Measurements from ENCODE around the gene ADH4. TPM values are rescaled to one million over a fixed set of nuclear protein-coding genes. Genes with fewer than 3 reads are reported as not detected.

Gene ADH4
- total RNA-seq, 1 experiment from 2014 or later: not detected

DNA sequence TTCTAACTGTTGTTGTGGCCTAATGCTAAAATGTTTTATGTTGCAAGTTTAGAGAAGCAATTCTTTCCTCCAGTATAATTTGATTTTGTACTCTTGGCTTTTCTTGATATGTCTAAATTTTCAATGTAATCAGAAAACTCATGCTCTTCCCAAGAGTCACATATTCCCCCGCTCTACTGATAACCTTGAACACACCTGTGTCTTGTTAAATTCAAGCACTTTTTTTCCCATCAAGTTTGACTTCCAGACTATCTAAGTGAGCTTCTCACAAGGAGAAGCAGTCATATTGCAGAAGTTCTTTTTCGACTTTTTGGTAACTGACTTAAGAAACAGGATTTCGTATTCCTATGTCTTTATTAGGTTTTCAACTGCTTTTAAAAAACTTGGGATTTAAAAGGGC is 7.4 kb upstream of the ADH4 start:
- Histone ChIP-seq H3K36me3 (ENCODE audit: insufficient read depth, low read length, poor library complexity, severe bottlenecking) (no peaks in the 10 kb centered on the region), H3K9me3 (ENCODE audit: low read depth, low read length, poor library complexity, severe bottlenecking) (no peaks in the 10 kb centered on the region), H3K4me1 (ENCODE audit: insufficient read depth, low read length, poor library complexity, severe bottlenecking) (no peaks in the 10 kb centered on the region), H3K27me3 (replicated peaks; ENCODE audit: insufficient read depth, low read depth, low read length, poor library complexity) (no peaks in the 10 kb centered on the region), H3K4me3 (ENCODE audit: low read depth, low read length, poor library complexity, severe bottlenecking) (no peak overlapping the region), H3K27ac (ENCODE audit: low read depth, low read length, poor library complexity, severe bottlenecking) (no peak overlapping the region)
- no peak for DNase-seq (ENCODE audit: low spot score)
- ChIA-PET POLR2A (ENCODE audit: low non-redundant PET) (no interaction called here), CTCF (no interaction called here)
- BruUV-seq (replicated peaks): no TSS peak
- intact Hi-C loops (cut with micrococcal nuclease; ENCODE audit: unreplicated experiment): no loop called here
- TF ChIP-seq, protein P1, sequence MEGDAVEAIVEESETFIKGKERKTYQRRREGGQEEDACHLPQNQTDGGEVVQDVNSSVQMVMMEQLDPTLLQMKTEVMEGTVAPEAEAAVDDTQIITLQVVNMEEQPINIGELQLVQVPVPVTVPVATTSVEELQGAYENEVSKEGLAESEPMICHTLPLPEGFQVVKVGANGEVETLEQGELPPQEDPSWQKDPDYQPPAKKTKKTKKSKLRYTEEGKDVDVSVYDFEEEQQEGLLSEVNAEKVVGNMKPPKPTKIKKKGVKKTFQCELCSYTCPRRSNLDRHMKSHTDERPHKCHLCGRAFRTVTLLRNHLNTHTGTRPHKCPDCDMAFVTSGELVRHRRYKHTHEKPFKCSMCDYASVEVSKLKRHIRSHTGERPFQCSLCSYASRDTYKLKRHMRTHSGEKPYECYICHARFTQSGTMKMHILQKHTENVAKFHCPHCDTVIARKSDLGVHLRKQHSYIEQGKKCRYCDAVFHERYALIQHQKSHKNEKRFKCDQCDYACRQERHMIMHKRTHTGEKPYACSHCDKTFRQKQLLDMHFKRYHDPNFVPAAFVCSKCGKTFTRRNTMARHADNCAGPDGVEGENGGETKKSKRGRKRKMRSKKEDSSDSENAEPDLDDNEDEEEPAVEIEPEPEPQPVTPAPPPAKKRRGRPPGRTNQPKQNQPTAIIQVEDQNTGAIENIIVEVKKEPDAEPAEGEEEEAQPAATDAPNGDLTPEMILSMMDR (conservative IDR thresholded peaks at IDR 0.05; ENCODE audit: low read depth, low read length): no peak
- no peak for TF ChIP-seq EZH2 (IDR thresholded peaks at IDR 0.05; ENCODE audit: borderline replicate concordance, low read depth, low read length, poor library complexity, severe bottlenecking)

DNA sequence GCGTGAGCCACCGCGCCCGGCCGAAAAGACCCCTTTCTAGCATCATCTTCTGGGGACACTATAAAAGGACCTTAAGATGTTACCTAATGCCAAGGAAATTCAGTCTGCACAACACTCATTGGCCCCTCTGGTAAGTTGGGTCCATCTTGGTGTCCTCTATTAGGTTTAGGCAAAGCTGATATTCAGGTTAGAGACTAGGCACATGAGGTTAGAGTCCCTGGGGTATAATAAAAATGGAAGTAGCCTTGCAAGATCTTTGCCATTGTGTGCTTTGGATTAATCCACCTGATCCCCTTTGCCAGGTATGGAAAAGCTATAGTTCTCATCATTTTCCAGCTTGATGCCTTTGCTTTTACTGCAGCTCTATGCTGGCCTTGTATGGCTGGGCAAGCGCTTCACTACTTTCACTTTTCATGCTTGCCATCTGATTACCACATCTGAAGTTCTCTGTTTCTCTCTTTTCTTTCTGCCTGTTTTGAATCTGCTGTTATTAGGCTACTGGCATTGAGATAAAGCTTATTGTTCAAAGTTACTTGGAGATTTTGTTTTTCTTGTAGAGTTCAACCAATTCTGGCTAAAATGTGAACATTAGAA is 5.4 kb upstream of the ADH4 start:
- H3K9me3 ChIP-seq (ENCODE audit: low read depth, low read length, poor library complexity, severe bottlenecking): no peaks in the 10 kb centered on the region
- TF ChIP-seq, protein P1 (conservative IDR thresholded peaks at IDR 0.05; ENCODE audit: low read depth, low read length): no peak
- H3K4me3 ChIP-seq (ENCODE audit: low read depth, low read length, poor library complexity, severe bottlenecking): no peak overlapping the region
- DNase-seq (ENCODE audit: low spot score): no peak
- intact Hi-C loops (cut with micrococcal nuclease; ENCODE audit: unreplicated experiment): no loop called here
- no peaks in the 10 kb centered on the region for H3K36me3 ChIP-seq (ENCODE audit: insufficient read depth, low read length, poor library complexity, severe bottlenecking)
- POLR2A ChIA-PET (ENCODE audit: low non-redundant PET): no interaction called here
- no peaks in the 10 kb centered on the region for H3K4me1 ChIP-seq (ENCODE audit: insufficient read depth, low read length, poor library complexity, severe bottlenecking)
- CTCF ChIA-PET: no interaction called here
- BruUV-seq (replicated peaks): no TSS peak
- H3K27ac ChIP-seq (ENCODE audit: low read depth, low read length, poor library complexity, severe bottlenecking): no peak overlapping the region
- H3K27me3 ChIP-seq (replicated peaks; ENCODE audit: insufficient read depth, low read depth, low read length, poor library complexity): no peaks in the 10 kb centered on the region

DNA sequence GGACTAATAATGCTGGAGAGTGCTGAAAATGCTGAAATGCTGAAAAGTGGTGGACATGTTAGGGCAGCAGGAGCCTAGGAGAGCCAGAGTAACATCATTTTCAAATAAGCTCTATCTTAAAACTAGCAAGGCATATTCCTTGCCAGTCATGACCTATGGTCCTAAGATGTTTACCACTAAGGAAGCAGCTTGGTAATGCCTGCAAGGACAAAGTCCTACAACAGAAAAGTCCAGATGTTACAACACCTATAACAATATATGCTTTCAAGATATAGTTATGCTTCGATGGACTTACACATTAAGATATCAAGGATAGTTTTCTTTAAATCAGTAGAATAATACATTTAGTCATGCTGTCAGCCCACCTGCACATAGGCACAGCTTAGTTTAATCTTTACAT is 4.5 kb upstream of the ADH4 start:
- no TSS peak for BruUV-seq (replicated peaks)
- no peak overlapping the region for H3K4me3 ChIP-seq (ENCODE audit: low read depth, low read length, poor library complexity, severe bottlenecking)
- no peaks in the 10 kb centered on the region for H3K4me1 ChIP-seq (ENCODE audit: insufficient read depth, low read length, poor library complexity, severe bottlenecking)
- H3K27me3 ChIP-seq (replicated peaks; ENCODE audit: insufficient read depth, low read depth, low read length, poor library complexity): no peaks in the 10 kb centered on the region
- DNase-seq (ENCODE audit: low spot score): no peak
- intact Hi-C loops (cut with micrococcal nuclease; ENCODE audit: unreplicated experiment): no loop called here
- H3K9me3 ChIP-seq (ENCODE audit: low read depth, low read length, poor library complexity, severe bottlenecking): no peaks in the 10 kb centered on the region
- no peaks in the 10 kb centered on the region for H3K36me3 ChIP-seq (ENCODE audit: insufficient read depth, low read length, poor library complexity, severe bottlenecking)
- no peak for TF ChIP-seq EZH2 (IDR thresholded peaks at IDR 0.05; ENCODE audit: borderline replicate concordance, low read depth, low read length, poor library complexity, severe bottlenecking)
- TF ChIP-seq, protein P1 (conservative IDR thresholded peaks at IDR 0.05; ENCODE audit: low read depth, low read length): no peak
- H3K27ac ChIP-seq (ENCODE audit: low read depth, low read length, poor library complexity, severe bottlenecking): no peak overlapping the region
- POLR2A ChIA-PET (ENCODE audit: low non-redundant PET): no interaction called here
- CTCF ChIA-PET: no interaction called here

Data from A673 (cell line).